ENCODE measurements around the gene ANO7.
A peak's percentile ranks its signal among the peaks of the same experiment; 100 is the strongest.

Gene ANO7

GRCh38 chr2:241148891-241149674 is 39.4 kb upstream of the ANO7 start, which contains the start of gene PASK:
PASK (minus strand) TSS chr2:241149472; CDS start chr2:241143032, 6,440 bp downstream.
- H4K20me1 ChIP-seq (ENCODE audit: insufficient read depth, low read length): no peaks in the 10 kb centered on the region
- no peaks in the 10 kb centered on the region for H3K9me2 ChIP-seq (replicated peaks; ENCODE audit: insufficient read depth, low read length)
- H3K9me3 ChIP-seq (replicated peaks; ENCODE audit: insufficient read depth, low read length): no peaks in the 10 kb centered on the region
- H3K79me2 ChIP-seq (ENCODE audit: low read length): peaks cover 40% of the 10 kb centered on the region
- H3K27me3 ChIP-seq (replicated peaks; ENCODE audit: insufficient read depth, low read length): no peaks in the 10 kb centered on the region
- peak within 1 kb of the TSS; percentile 92 for H3K4me3 ChIP-seq (ENCODE audit: low read length)
- TF ChIP-seq EZH2phosphoT487 (IDR thresholded peaks at IDR 0.05; ENCODE audit: low read length): no peak
- TF ChIP-seq EZH2 (optimal IDR thresholded peaks at IDR 0.05; ENCODE audit: low read depth, low read length): no peak
- TF ChIP-seq, protein P1, sequence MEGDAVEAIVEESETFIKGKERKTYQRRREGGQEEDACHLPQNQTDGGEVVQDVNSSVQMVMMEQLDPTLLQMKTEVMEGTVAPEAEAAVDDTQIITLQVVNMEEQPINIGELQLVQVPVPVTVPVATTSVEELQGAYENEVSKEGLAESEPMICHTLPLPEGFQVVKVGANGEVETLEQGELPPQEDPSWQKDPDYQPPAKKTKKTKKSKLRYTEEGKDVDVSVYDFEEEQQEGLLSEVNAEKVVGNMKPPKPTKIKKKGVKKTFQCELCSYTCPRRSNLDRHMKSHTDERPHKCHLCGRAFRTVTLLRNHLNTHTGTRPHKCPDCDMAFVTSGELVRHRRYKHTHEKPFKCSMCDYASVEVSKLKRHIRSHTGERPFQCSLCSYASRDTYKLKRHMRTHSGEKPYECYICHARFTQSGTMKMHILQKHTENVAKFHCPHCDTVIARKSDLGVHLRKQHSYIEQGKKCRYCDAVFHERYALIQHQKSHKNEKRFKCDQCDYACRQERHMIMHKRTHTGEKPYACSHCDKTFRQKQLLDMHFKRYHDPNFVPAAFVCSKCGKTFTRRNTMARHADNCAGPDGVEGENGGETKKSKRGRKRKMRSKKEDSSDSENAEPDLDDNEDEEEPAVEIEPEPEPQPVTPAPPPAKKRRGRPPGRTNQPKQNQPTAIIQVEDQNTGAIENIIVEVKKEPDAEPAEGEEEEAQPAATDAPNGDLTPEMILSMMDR (IDR thresholded peaks at IDR 0.05; ENCODE audit: low read length): no peak
- H3K4me2 ChIP-seq (ENCODE audit: low read depth, low read length): peak within 1 kb of the TSS; percentile 100
- H3K4me1 ChIP-seq (ENCODE audit: low read length): peaks cover 14% of the 10 kb centered on the region
- peak within 1 kb of the TSS; percentile 79 for H3K9ac ChIP-seq (ENCODE audit: low read length)
- peak within 1 kb of the TSS; percentile 32; the same call in 1 of the 2 replicates for H3K27ac ChIP-seq (ENCODE audit: low read length)
- H3K36me3 ChIP-seq (replicated peaks; ENCODE audit: insufficient read depth, low read length): no peaks in the 10 kb centered on the region
- peak; percentile 97 for DNase-seq
- 0 out of 2 replicates have a peak, but pooled peaks cover 4% of the 10 kb centered on the region for H3F3A ChIP-seq (ENCODE audit: insufficient read depth, low read length)
- H2AFZ ChIP-seq (ENCODE audit: low read length): peak within 1 kb of the TSS; percentile 100

DNA sequence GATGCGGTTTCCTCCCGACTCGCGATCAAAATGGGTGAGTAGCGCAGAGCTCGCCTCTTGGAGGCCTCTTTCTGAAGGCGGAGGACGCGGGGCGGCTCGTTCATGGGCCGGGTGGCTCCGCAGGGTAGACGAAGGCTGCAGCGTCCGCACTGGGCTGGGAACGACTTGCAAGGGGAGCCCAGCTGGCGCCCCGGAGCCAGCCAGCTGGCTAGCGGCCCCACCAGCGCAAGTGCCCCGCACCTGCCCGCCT is 38.9 kb upstream of the ANO7 start:
- peak overlapping the region; percentile 92 for H3K4me3 ChIP-seq (ENCODE audit: low read length)
- 0 out of 2 replicates have a peak, but pooled peaks cover 4% of the 10 kb centered on the region for H3F3A ChIP-seq (ENCODE audit: insufficient read depth, low read length)
- H3K9me3 ChIP-seq (replicated peaks; ENCODE audit: insufficient read depth, low read length): no peaks in the 10 kb centered on the region
- H4K20me1 ChIP-seq (ENCODE audit: insufficient read depth, low read length): no peaks in the 10 kb centered on the region
- no peaks in the 10 kb centered on the region for H3K9me2 ChIP-seq (replicated peaks; ENCODE audit: insufficient read depth, low read length)
- peak overlapping the region; percentile 100 for H3K4me2 ChIP-seq (ENCODE audit: low read depth, low read length)
- no peaks in the 10 kb centered on the region for H3K27me3 ChIP-seq (replicated peaks; ENCODE audit: insufficient read depth, low read length)
- DNase-seq: no peak
- H3K27ac ChIP-seq (ENCODE audit: low read length): peak overlapping the region; percentile 32; the same call in 1 of the 2 replicates
- H2AFZ ChIP-seq (ENCODE audit: low read length): peak overlapping the region; percentile 100
- H3K4me1 ChIP-seq (ENCODE audit: low read length): peaks cover 14% of the 10 kb centered on the region
- peaks cover 40% of the 10 kb centered on the region for H3K79me2 ChIP-seq (ENCODE audit: low read length)
- TF ChIP-seq, protein P1 (IDR thresholded peaks at IDR 0.05; ENCODE audit: low read length): no peak
- TF ChIP-seq EZH2 (optimal IDR thresholded peaks at IDR 0.05; ENCODE audit: low read depth, low read length): no peak
- TF ChIP-seq EZH2phosphoT487 (IDR thresholded peaks at IDR 0.05; ENCODE audit: low read length): no peak
- H3K9ac ChIP-seq (ENCODE audit: low read length): peak overlapping the region; percentile 60
- no peaks in the 10 kb centered on the region for H3K36me3 ChIP-seq (replicated peaks; ENCODE audit: insufficient read depth, low read length)

- H3K79me2 ChIP-seq (ENCODE audit: low read length): peaks cover 40% of the 10 kb centered on the region
Measured at GRCh38 chr2:241149925-241150659, 38.4 kb upstream of the ANO7 start, which contains the start of gene PPP1R7. PPP1R7 (plus strand) TSS chr2:241150467; CDS start chr2:241150496, 29 bp downstream.

More at GRCh38 chr2:241149925-241150659, 38.4 kb upstream of the ANO7 start, which contains the start of gene PPP1R7:
- no peak for TF ChIP-seq EZH2phosphoT487 (IDR thresholded peaks at IDR 0.05; ENCODE audit: low read length)
- TF ChIP-seq EZH2 (optimal IDR thresholded peaks at IDR 0.05; ENCODE audit: low read depth, low read length): no peak
- TF ChIP-seq, protein P1 (IDR thresholded peaks at IDR 0.05; ENCODE audit: low read length): no peak
- no peaks in the 10 kb centered on the region for H3K27me3 ChIP-seq (replicated peaks; ENCODE audit: insufficient read depth, low read length)
- no peaks in the 10 kb centered on the region for H4K20me1 ChIP-seq (ENCODE audit: insufficient read depth, low read length)
- H3K27ac ChIP-seq (ENCODE audit: low read length): peak within 1 kb of the TSS; percentile 32; the same call in 1 of the 2 replicates
- H2AFZ ChIP-seq (ENCODE audit: low read length): peak within 1 kb of the TSS; percentile 100
- H3K4me2 ChIP-seq (ENCODE audit: low read depth, low read length): peak within 1 kb of the TSS; percentile 100
- DNase-seq: peak; percentile 95
- peaks cover 14% of the 10 kb centered on the region for H3K4me1 ChIP-seq (ENCODE audit: low read length)
- no peaks in the 10 kb centered on the region for H3K36me3 ChIP-seq (replicated peaks; ENCODE audit: insufficient read depth, low read length)
- H3F3A ChIP-seq (ENCODE audit: insufficient read depth, low read length): 0 out of 2 replicates have a peak, but pooled peaks cover 4% of the 10 kb centered on the region
- H3K9me3 ChIP-seq (replicated peaks; ENCODE audit: insufficient read depth, low read length): no peaks in the 10 kb centered on the region
- H3K4me3 ChIP-seq (ENCODE audit: low read length): peak within 1 kb of the TSS; percentile 92
- H3K9me2 ChIP-seq (replicated peaks; ENCODE audit: insufficient read depth, low read length): no peaks in the 10 kb centered on the region
- H3K9ac ChIP-seq (ENCODE audit: low read length): peak within 1 kb of the TSS; percentile 79

All from MM.1S (cell line).